WTC11 (cell line): ENCODE results near the gene NUAK2. TPM values are rescaled to one million over a fixed set of nuclear protein-coding genes. Genes with fewer than 3 reads are reported as not detected.

Experiments used
- ATAC-seq: fragments of 200-7000 bp; cut with Tn5 transposase; 2 replicates; pipeline ENCODE4 v1.10.0; 2021; ENCODE audit warnings: mild to moderate bottlenecking, moderate library complexity
- CTCF ChIA-PET: fragments of 300-600 bp; sonication (Branson Sonifier 250); formaldehyde crosslinking; loops from one replicate; lab custom pipeline; 2021; ENCODE audit warnings: antibody characterized with exemption; lab: Charles Lee
- POLR2A ChIA-PET: fragments of 350-600 bp; sonication (Branson Sonifier 250); formaldehyde crosslinking; loops from one replicate; lab custom pipeline; 2021; ENCODE audit warnings: antibody characterized with exemption; lab: Charles Lee
- DNase-seq: peaks from one replicate; pipeline ENCODE4 v3.0.0; 2021; ENCODE audit warnings: low spot score
- H3K27ac Mint-ChIP-seq: 2 replicates; pipeline ENCODE4 v1.8.0; 2021; ENCODE audit warnings: mixed read lengths
- H3K27me3 Mint-ChIP-seq: 2 replicates; pipeline ENCODE4 v1.8.0; 2021; ENCODE audit warnings: low read depth, mild to moderate bottlenecking, moderate library complexity, mixed read lengths
- H3K36me3 Mint-ChIP-seq: 2 replicates; pipeline ENCODE4 v1.8.0; 2021; ENCODE audit warnings: mixed read lengths
- H3K4me1 Mint-ChIP-seq: 2 replicates; pipeline ENCODE4 v1.8.0; 2022; ENCODE audit warnings: mixed read lengths
- H3K4me3 Mint-ChIP-seq: 2 replicates; pipeline ENCODE4 v1.8.0; 2021; ENCODE audit warnings: mild to moderate bottlenecking, moderate library complexity, mixed read lengths
- H3K9me3 Mint-ChIP-seq: 2 replicates; pipeline ENCODE4 v1.8.0; 2021; ENCODE audit warnings: mixed read lengths
- ATF3 ChIP-seq: sonication (generic); formaldehyde crosslinking; conservative IDR thresholded peaks from 2 replicates; pipeline ENCODE4 v1.8.1; 2022; ENCODE audit warnings: mild to moderate bottlenecking, missing genetic modification reagents
- CREM ChIP-seq: sonication (generic); formaldehyde crosslinking; IDR thresholded peaks from 2 replicates; pipeline ENCODE4 v1.8.1; 2022; ENCODE audit warnings: mild to moderate bottlenecking, missing genetic modification reagents, moderate library complexity
- E2F4 ChIP-seq: sonication (generic); formaldehyde crosslinking; IDR thresholded peaks from 2 replicates; pipeline ENCODE4 v1.8.1; 2022; ENCODE audit warnings: low read depth, mild to moderate bottlenecking, moderate library complexity, missing genetic modification reagents, borderline replicate concordance
- FOXP1 ChIP-seq: sonication (generic); formaldehyde crosslinking; IDR thresholded peaks from 2 replicates; pipeline ENCODE4 v1.8.0; 2022; ENCODE audit warnings: missing genetic modification reagents, mild to moderate bottlenecking, moderate library complexity, borderline replicate concordance
- JAZF1 ChIP-seq: fragments of 250-450 bp; sonication (Bioruptor Pico); IDR thresholded peaks from 2 replicates; pipeline ENCODE4 v1.9.0; 2021; ENCODE audit warnings: moderate library complexity, mild to moderate bottlenecking, inconsistent platforms
- KAT7 ChIP-seq: sonication (generic); formaldehyde crosslinking; IDR thresholded peaks from 2 replicates; pipeline ENCODE4 v1.8.1; 2023; ENCODE audit warnings: missing genetic modification reagents, mild to moderate bottlenecking, borderline replicate concordance
- MAX ChIP-seq: sonication (generic); formaldehyde crosslinking; IDR thresholded peaks from 2 replicates; pipeline ENCODE4 v1.8.0; 2022; ENCODE audit warnings: mild to moderate bottlenecking, missing genetic modification reagents
- NFE2L1 ChIP-seq: sonication (generic); formaldehyde crosslinking; IDR thresholded peaks from 2 replicates; pipeline ENCODE4 v1.8.1; 2023; ENCODE audit warnings: missing genetic modification reagents
- NR1H2 ChIP-seq: sonication (generic); formaldehyde crosslinking; IDR thresholded peaks from 2 replicates; pipeline ENCODE4 v1.9.0; 2021; ENCODE audit warnings: mild to moderate bottlenecking, moderate library complexity, missing genetic modification reagents
- PREB ChIP-seq: sonication (generic); formaldehyde crosslinking; IDR thresholded peaks from 2 replicates; pipeline ENCODE4 v1.8.1; 2022; ENCODE audit warnings: mild to moderate bottlenecking, missing genetic modification reagents, moderate library complexity, borderline replicate concordance
- ZNF121 ChIP-seq: sonication (generic); formaldehyde crosslinking; IDR thresholded peaks from 2 replicates; pipeline ENCODE4 v1.8.0; 2023; ENCODE audit warnings: missing genetic modification reagents
- ZNF416 ChIP-seq: fragments of 250-450 bp; sonication (Bioruptor Pico); IDR thresholded peaks from 2 replicates; pipeline ENCODE4 v1.9.0; 2021; ENCODE audit warnings: mild to moderate bottlenecking, inconsistent platforms
- total RNA-seq: library from RNA; stranded (reverse); gene quantifications from 3 replicates; pipeline ENCODE4 v1.2.3, GENCODE V29; 2021
- TF ChIP-seq, protein P1 (sequence below): fragments of 200-600 bp; IDR thresholded peaks from 2 replicates; pipeline ENCODE4 v1.8.0; 2022; ENCODE audit warnings: antibody characterized with exemption
- TF ChIP-seq, protein P2 (sequence below): sonication (generic); formaldehyde crosslinking; IDR thresholded peaks from 2 replicates; pipeline ENCODE4 v1.8.0; 2022; ENCODE audit warnings: missing genetic modification reagents
- TF ChIP-seq, protein P3 (sequence below): fragments of 250-450 bp; sonication (Bioruptor Pico); IDR thresholded peaks from 2 replicates; pipeline ENCODE4 v1.9.0; 2021; ENCODE audit warnings: mild to moderate bottlenecking

The NUAK2 gene
- total RNA-seq, 1 experiment from 2014 or later = 8.7 TPM

DNA sequence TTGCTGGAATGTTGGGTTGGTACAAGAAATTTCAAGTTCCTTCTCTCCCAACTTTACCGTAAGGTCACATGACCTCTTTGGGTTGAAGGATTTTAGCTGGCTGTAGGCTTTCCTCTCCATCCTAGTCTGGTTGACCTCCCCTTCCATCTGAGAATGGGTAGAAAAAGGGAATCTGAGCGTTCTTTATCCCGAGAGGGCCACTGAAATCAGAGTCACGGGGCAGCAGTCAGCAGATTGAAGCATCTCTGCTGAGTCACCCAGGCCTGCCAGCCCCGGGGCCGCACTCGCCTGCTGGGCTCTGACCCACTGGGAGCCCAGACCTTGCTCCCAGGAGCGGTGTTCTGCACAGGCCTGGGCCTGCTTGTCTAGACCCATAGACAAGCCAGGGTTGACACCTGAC is 62.8 kb downstream of the NUAK2 start (continued):
- TF ChIP-seq, protein P1, sequence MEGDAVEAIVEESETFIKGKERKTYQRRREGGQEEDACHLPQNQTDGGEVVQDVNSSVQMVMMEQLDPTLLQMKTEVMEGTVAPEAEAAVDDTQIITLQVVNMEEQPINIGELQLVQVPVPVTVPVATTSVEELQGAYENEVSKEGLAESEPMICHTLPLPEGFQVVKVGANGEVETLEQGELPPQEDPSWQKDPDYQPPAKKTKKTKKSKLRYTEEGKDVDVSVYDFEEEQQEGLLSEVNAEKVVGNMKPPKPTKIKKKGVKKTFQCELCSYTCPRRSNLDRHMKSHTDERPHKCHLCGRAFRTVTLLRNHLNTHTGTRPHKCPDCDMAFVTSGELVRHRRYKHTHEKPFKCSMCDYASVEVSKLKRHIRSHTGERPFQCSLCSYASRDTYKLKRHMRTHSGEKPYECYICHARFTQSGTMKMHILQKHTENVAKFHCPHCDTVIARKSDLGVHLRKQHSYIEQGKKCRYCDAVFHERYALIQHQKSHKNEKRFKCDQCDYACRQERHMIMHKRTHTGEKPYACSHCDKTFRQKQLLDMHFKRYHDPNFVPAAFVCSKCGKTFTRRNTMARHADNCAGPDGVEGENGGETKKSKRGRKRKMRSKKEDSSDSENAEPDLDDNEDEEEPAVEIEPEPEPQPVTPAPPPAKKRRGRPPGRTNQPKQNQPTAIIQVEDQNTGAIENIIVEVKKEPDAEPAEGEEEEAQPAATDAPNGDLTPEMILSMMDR = no peak
- TF ChIP-seq, protein P2, sequence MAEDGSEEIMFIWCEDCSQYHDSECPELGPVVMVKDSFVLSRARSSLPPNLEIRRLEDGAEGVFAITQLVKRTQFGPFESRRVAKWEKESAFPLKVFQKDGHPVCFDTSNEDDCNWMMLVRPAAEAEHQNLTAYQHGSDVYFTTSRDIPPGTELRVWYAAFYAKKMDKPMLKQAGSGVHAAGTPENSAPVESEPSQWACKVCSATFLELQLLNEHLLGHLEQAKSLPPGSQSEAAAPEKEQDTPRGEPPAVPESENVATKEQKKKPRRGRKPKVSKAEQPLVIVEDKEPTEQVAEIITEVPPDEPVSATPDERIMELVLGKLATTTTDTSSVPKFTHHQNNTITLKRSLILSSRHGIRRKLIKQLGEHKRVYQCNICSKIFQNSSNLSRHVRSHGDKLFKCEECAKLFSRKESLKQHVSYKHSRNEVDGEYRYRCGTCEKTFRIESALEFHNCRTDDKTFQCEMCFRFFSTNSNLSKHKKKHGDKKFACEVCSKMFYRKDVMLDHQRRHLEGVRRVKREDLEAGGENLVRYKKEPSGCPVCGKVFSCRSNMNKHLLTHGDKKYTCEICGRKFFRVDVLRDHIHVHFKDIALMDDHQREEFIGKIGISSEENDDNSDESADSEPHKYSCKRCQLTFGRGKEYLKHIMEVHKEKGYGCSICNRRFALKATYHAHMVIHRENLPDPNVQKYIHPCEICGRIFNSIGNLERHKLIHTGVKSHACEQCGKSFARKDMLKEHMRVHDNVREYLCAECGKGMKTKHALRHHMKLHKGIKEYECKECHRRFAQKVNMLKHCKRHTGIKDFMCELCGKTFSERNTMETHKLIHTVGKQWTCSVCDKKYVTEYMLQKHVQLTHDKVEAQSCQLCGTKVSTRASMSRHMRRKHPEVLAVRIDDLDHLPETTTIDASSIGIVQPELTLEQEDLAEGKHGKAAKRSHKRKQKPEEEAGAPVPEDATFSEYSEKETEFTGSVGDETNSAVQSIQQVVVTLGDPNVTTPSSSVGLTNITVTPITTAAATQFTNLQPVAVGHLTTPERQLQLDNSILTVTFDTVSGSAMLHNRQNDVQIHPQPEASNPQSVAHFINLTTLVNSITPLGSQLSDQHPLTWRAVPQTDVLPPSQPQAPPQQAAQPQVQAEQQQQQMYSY (CRISPR knock-in tag) = no peak
- no peak for TF ChIP-seq JAZF1

DNA sequence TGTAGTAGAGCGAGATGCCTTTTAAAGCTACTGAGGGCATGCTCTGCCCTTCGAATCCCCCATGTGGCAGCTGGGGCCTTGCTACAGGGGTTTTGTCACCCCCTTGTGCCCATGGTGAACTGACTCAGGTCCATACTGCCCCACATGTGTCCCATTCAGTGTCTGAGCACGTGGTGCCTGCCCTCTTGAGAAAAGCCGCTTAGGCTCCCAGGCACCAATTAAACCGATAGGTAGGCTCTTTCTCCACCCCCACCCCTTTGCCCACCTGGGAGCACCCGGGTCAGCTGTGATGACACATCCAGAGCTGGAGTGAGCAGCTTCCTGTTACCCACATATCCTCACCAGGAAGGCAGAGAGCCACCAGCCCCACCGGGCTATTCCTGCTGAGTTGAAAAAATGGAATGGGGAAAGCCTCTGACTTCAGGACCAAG is 63.3 kb downstream of the NUAK2 start:
- ATAC-seq (no peak), DNase-seq (no peak)
- H3K36me3 Mint-ChIP-seq = no peaks in the 10 kb centered on the region
- ChIA-PET CTCF (interaction anchor here (0.6 to 6.7 kb wide), 12 partner anchors 13 to 334 kb away, joined by 3 to 166 read pairs (median 4); partner anchors contain the start of gene TMCC2), POLR2A (interaction anchor here (1.1 to 2.0 kb wide), 2 partner anchors 31 to 53 kb away, joined by 5 to 6 read pairs; partner anchors contain the start of gene TMCC2)
- TF ChIP-seq NFE2L1 (CRISPR knock-in tag) (no peak), E2F4 (CRISPR knock-in tag) (no peak), CREM (no peak), ATF3 (CRISPR knock-in tag) (no peak), NR1H2 (CRISPR knock-in tag) (no peak), FOXP1 (CRISPR knock-in tag) (no peak), ZNF416 (CRISPR knock-in tag) (no peak), KAT7 (CRISPR knock-in tag) (no peak), ZNF121 (CRISPR knock-in tag) (no peak), MAX (CRISPR knock-in tag) (no peak), PREB (CRISPR knock-in tag) (no peak)
- TF ChIP-seq, protein P3, sequence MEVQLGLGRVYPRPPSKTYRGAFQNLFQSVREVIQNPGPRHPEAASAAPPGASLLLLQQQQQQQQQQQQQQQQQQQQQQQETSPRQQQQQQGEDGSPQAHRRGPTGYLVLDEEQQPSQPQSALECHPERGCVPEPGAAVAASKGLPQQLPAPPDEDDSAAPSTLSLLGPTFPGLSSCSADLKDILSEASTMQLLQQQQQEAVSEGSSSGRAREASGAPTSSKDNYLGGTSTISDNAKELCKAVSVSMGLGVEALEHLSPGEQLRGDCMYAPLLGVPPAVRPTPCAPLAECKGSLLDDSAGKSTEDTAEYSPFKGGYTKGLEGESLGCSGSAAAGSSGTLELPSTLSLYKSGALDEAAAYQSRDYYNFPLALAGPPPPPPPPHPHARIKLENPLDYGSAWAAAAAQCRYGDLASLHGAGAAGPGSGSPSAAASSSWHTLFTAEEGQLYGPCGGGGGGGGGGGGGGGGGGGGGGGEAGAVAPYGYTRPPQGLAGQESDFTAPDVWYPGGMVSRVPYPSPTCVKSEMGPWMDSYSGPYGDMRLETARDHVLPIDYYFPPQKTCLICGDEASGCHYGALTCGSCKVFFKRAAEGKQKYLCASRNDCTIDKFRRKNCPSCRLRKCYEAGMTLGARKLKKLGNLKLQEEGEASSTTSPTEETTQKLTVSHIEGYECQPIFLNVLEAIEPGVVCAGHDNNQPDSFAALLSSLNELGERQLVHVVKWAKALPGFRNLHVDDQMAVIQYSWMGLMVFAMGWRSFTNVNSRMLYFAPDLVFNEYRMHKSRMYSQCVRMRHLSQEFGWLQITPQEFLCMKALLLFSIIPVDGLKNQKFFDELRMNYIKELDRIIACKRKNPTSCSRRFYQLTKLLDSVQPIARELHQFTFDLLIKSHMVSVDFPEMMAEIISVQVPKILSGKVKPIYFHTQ = no peak
- no peaks in the 10 kb centered on the region for H3K27me3 Mint-ChIP-seq
- H3K4me3 Mint-ChIP-seq = no peak overlapping the region
- H3K27ac Mint-ChIP-seq = no peak overlapping the region
- H3K4me1 Mint-ChIP-seq = peaks cover 32% of the 10 kb centered on the region
- H3K9me3 Mint-ChIP-seq = no peaks in the 10 kb centered on the region
